D341Med (cell line): ENCODE measurements around the gene GABRG3.
"Not testable (repeated sequence)": the region's sequence is repeated elsewhere in the genome, so short reads cannot be mapped to it uniquely, and the experiment has no call there.

Experiments
- DNase-seq: peaks from one replicate; pipeline ENCODE4 v3.0.0; 2012; ENCODE audit warnings: low spot score

The GABRG3 gene

GRCh38 chr15:27003003-27003402 is 32.0 kb downstream of the GABRG3 start:
- not testable (repeated sequence) for DNase-seq

DNA sequence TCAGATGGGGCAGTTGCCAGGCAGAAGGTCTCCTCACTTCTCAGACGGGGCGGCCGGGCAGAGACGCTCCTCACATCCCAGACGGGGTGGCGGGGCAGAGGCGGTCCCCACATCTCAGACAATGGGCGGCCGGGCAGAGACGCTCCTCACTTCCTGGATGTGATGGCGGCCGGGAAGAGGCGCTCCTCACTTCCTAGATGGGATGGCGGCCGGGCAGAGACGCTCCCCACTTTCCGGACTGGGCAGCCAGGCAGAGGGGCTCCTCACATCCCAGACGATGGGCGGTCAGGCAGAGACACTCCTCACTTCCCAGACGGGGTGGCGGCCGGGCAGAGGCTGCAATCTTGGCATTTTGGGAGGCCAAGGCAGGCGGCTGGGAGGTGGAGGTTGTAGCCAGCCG is 33.2 kb downstream of the GABRG3 start:
- not testable (repeated sequence) for DNase-seq

DNA sequence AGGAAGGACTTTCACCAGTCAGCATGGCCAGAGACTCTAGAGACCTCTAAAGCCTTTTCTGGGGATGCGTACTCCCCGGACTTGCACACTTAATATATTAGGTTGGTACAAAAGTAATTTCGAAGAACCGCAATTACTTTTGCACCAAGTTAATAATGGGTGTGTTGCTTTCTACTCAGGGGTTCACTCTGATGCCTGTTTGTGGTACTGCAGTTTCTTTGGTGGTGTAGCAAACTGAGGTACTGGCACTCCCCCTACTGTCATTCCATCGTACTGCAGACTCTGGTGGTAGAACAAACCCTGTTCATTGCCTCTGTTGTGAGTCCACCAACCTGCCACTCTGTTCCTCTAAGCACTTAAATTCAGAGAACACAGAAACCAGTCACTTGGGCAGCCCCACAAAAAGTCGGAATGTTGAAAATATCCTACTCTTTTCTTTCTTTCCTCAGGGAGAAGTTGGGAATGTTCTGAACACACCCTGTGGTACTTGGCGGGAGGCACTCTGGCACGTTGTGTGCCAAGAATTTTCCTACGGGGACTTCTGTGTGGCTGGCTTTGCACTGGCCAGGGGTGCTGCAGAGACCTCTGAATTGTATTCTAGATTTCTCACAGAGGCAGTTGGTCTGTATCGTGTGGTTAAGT is 46.3 kb downstream of the GABRG3 start:
- DNase-seq = peak; percentile 82

DNA sequence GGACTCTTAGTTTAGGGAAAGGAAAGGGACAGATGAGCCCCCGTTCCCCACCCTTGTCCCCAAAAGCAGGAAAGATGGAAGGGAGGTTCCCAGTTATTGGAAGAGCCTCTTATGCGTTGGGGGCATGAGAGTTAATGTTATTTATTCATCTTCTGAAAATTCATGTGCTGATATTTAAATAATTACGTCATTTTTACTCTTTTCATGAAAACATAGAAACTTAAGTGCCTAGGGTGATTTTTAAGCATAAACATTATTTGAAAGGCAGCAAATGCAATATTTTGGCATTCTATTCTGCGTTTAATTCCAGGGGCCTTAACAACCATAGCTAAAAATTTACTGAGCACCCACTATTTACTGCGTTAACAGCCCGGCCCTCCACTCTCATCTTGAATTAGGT is 48.7 kb downstream of the GABRG3 start:
- DNase-seq = no peak

GRCh38 chr15:27025481-27025966 is 54.5 kb downstream of the GABRG3 start:
- no peak for DNase-seq

GRCh38 chr15:27027229-27027628 is 56.2 kb downstream of the GABRG3 start:
- DNase-seq = no peak

DNA sequence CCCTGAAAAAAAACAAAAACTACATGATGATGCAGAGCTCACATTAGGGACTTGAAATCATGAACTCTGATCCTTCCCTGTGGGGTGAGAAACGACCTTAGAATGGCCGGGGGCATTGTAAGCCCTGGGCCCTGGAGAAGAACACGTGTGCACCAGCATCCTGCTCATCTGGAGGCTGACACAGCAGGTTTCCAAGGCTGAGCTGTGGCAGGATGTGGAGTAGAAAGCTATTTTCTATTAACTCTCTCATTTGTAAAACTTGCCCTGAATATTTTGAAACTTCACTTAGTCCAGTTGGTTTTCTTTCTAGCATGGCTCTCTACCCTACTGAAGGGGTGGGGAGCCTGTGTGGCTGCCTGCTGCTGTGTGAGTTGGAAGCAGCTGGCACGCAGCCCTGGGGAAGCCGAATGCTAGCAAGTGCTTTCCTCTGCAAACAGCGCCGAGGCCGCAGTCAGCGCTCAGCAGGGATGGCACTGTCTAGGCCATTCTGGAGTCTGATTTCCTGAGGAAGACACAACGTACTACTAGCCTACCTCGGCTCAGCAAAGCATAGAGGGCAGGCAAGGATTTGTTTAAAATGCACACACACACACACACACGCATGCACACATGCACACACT is 58.0 kb downstream of the GABRG3 start:
- no peak for DNase-seq

- DNase-seq = no peak
Observed at GRCh38 chr15:27036210-27036609, 65.2 kb downstream of the GABRG3 start.

- no peak for DNase-seq
Observed at GRCh38 chr15:27037501-27037900, 66.5 kb downstream of the GABRG3 start.

GRCh38 chr15:27039152-27039551 is 68.2 kb downstream of the GABRG3 start:
- no peak for DNase-seq

- no peak for DNase-seq
Observed at GRCh38 chr15:27042230-27042629, 71.2 kb downstream of the GABRG3 start.

GRCh38 chr15:27042646-27043045 is 71.7 kb downstream of the GABRG3 start:
- no peak for DNase-seq

- no peak for DNase-seq
Observed at GRCh38 chr15:27043770-27044169, 72.8 kb downstream of the GABRG3 start.

DNA sequence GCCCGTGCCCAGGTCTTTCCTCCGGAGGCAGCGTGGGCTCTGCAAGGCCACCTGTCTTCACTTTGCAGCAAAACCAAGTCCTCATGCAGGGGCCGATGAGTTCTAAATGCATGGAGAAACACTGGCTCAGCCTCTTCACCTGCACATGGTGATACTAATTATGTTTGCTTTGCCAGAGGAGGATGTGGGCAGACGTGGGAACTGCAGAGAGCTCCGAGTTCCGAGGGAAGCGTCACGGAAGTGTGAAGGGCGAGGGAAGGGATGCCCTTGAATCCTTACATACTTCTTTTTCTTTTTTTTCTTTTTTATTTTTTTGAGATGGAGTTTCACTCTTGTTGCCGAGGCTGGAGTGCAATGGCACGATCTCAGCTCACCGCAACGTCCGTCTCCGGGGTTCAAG is 74.8 kb downstream of the GABRG3 start:
- no peak for DNase-seq

DNA sequence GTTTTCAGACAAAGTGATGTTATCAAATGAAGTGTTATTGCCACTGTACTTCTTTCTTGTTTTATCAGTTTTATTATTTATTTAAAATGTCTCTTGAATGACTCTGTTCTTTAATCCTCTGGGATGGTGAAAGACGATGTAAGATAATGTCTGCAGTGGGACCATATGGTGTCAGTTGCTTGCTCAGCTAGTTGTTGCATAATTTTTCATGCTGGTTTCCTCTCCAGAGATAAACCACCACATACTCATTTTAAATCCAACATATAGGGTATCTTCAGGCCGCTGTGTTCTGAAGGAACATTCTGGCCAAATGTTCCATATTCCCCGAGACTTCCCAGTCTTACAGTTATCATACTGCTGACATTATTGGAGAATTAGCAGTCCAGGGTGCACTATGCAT is 75.9 kb downstream of the GABRG3 start:
- no peak for DNase-seq

GRCh38 chr15:27050163-27050562 is 79.2 kb downstream of the GABRG3 start:
- no peak for DNase-seq

- no peak for DNase-seq
Observed at GRCh38 chr15:27054426-27054825, 83.4 kb downstream of the GABRG3 start.

- no peak for DNase-seq
Observed at GRCh38 chr15:27057904-27058645, 87.1 kb downstream of the GABRG3 start.

DNA sequence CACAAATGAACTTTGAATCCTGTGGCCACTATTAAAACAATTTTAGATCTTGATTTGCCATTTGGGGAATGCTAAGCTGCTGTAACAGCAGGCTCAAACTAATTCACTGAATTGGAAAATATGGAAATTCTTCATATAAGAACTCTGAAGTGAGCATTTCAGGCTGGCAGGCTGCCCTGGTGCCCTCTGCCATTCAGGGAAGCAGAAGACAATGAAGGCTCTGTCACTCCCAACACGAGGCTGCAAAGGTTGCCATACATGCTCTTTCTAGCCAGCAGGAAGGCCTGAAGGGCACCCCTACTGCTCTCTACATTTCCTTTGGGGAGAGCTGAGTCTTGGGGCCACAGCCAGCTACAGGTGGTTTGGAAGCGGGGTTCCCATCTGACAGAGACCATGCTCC is 88.0 kb downstream of the GABRG3 start:
- no peak for DNase-seq

DNA sequence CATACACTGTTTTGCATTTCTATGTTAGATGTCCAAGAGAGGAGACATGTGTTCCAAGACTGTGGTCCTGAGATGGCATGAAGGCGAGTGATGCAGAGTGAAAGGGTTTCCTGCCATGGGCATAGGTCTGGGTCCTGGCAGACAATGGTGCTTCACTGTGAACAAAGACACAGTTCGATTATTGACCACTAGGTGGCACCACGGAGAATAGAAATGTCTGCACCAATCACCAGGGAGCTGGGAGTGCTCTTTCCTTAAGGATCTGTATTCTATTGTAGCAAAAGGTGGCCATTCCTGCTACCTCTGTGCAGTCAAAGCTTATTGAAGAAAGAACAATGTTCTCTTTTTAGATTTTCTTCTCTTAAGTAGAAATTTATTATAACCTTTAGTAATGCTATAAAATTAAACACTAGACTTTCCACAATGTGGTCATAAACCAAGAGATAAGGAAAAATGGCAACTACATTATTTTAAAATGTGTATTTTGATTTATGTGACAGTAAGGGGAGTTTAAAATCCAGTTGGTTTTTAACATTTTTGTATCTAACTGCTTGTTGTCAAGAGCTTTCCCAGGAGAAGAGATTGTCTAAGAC is 88.7 kb downstream of the GABRG3 start:
- DNase-seq = peak; percentile 84

DNA sequence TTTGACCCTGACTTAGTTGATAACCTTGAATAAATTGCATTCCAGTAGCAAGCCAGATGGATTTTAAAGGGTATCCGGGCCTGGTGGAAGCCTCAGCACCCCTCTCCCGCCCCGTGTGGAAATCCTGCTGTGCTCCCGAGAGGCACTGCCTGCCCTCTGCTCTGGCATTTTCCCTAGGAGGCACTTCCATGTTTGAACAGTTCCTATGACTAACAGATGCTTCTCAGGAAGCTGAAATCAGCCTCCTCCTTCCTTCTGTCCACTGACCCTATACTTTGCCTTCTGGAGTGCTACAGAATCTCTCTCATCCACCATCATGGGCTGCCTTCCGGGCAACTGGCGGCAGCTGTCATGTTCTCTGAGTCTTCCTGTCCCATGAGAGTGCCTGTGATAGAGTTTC is 90.8 kb downstream of the GABRG3 start:
- no peak for DNase-seq

DNA sequence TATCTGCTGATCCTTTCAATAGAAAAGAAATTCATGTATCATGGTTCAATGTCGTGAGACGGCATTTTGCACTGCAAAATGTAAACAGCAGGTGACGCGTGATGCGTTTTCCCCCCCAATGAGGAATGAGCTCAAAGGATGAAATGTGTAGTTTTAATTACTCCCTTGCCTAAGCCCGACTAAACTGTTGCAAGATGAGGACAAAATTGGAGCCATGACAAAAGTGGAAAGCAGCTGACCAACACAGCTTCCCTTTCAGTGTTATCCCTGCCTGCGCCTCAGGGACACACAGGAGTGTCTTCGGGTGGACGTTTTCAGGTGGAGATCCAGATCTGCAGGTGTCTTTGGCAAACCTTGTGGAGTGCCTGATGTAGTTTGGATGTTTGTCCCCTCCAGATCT is 92.0 kb downstream of the GABRG3 start:
- no peak for DNase-seq

- DNase-seq = no peak
Observed at GRCh38 chr15:27064080-27064479, 93.1 kb downstream of the GABRG3 start.
